ENCODE data around the gene ZCCHC24. TPM values are rescaled to one million over a fixed set of nuclear protein-coding genes. Genes with fewer than 3 reads are reported as not detected.
"Not testable (repeated sequence)": the region's sequence is repeated elsewhere in the genome, so short reads cannot be mapped to it uniquely, and the experiment has no call there.

ZCCHC24 gene
- total and polyA plus RNA-seq, 2 of the 8 experiments (the other 6 are each of a cell fraction or from before 2014, with no cell fraction given) = 3.9 to 6.9 TPM

DNA sequence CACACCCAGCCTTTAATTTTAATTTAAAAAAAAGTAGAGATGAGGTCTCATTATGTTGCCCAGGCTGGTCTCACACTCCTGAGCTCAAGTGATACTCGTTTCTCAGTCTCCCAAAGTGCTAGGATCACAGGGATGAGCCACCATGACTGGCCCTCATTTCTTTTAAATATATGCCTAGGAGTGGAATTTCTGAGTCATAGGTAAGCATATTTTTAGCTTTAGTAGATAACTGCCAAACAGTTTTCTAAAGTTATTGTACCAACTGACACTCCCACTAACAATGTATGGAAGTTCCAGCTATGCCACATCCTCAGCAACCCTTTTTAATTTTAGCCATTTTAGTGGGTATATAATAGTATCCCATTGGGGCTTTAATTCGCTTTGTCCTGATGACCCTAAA is 111.9 kb downstream of the ZCCHC24 start (continued):
- TF ChIP-seq TAF7 (optimal IDR thresholded peaks at IDR 0.05; ENCODE audit: borderline replicate concordance, low read depth, low read length) (no peak), YY1 (IDR thresholded peaks at IDR 0.05; ENCODE audit: low read depth, low read length) (no peak), RXRA (IDR thresholded peaks at IDR 0.05; ENCODE audit: insufficient read depth, low read depth, low read length) (no peak), BRCA1 (IDR thresholded peaks at IDR 0.05; ENCODE audit: low read depth, low read length) (no peak), KDM4A (IDR thresholded peaks at IDR 0.05; ENCODE audit: low read depth, low read length, severe bottlenecking) (no peak)

- H4K20me1 ChIP-seq (replicated peaks in 1 of 2; ENCODE audit: control insufficient read depth in 1 of 2, insufficient read depth in 2 of 2, low read length in 2 of 2); H2AK5ac ChIP-seq (ENCODE audit: low read depth, low read length); H4K8ac ChIP-seq (ENCODE audit: extremely low read depth, insufficient read depth, low read length); H3K9ac ChIP-seq (replicated peaks in 1 of 4; ENCODE audit: extremely low read depth in 1 of 4, low read depth in 3 of 4, low read length in 3 of 4); H3K27ac ChIP-seq (ENCODE audit: low read depth, low read length); H3K4ac ChIP-seq (replicated peaks; ENCODE audit: insufficient read length, low read depth, low read length); H2BK12ac ChIP-seq (ENCODE audit: low read depth, low read length); H2BK20ac ChIP-seq (ENCODE audit: low read length); H3K56ac ChIP-seq (replicated peaks; ENCODE audit: insufficient read length, low read depth, low read length); H2BK120ac ChIP-seq (replicated peaks; ENCODE audit: low read depth, low read length); H2BK15ac ChIP-seq (ENCODE audit: low read length); H4K5ac ChIP-seq (ENCODE audit: insufficient read length, low read depth, low read length); H3K36me3 ChIP-seq (ENCODE audit: control insufficient read depth in 2 of 4, insufficient read depth in 4 of 4, low read length in 3 of 4); FAIRE-seq; POLR2A ChIA-PET (ENCODE audit: partially characterized antibody); DNase-seq (ENCODE audit: low read depth in 1 of 2, low spot score in 2 of 2); H3K79me1 ChIP-seq (ENCODE audit: low read depth, low read length); H3K18ac ChIP-seq (ENCODE audit: extremely low read depth, low read length); H3K27me3 ChIP-seq (replicated peaks in 1 of 4; ENCODE audit: control insufficient read depth in 3 of 4, extremely low read depth in 1 of 4, insufficient read depth in 3 of 4, low read length in 3 of 4); H3K23ac ChIP-seq (ENCODE audit: insufficient read length); H3K23me2 ChIP-seq (ENCODE audit: low read depth, low read length); H3K4me3 ChIP-seq (ENCODE audit: extremely low read depth in 1 of 4, insufficient read depth in 2 of 4, low read depth in 3 of 4, low read length in 4 of 4); H3K79me2 ChIP-seq (ENCODE audit: control insufficient read depth in 1 of 2, insufficient read depth in 2 of 2, low read length in 2 of 2); H3K4me2 ChIP-seq (ENCODE audit: insufficient read depth in 1 of 2, low read depth in 2 of 2, low read length in 2 of 2); H4K91ac ChIP-seq (replicated peaks; ENCODE audit: insufficient read length, low read length); H2BK5ac ChIP-seq (ENCODE audit: low read depth, low read length); H2AFZ ChIP-seq (ENCODE audit: low read length); H3K14ac ChIP-seq (ENCODE audit: insufficient read length); H3K9me3 ChIP-seq (ENCODE audit: insufficient read depth in 2 of 2, low read depth in 1 of 2, low read length in 1 of 2): not testable (repeated sequence)
- WGBS, 2 experiments (ENCODE audit: extremely low coverage in 1 of 2, insufficient coverage in 1 of 2, insufficient read length in 1 of 2, insufficient replicate concordance in 2 of 2, low coverage in 1 of 2, low lambda C conversion rate in 2 of 2, missing lambda C conversion rate in 1 of 2) = 98% methylated on average over 2 of the region's 10 CpGs; no CpG with 5 or more reads in 1 of the 2 experiments
- CTCF ChIA-PET (ENCODE audit: partially characterized antibody) = interaction anchor here (2.9 kb wide), 1 partner anchor 15 kb away, joined by 9 read pairs; no protein-coding TSS in a partner anchor
- peaks cover 0 to 11% (median 0%) of the 10 kb centered on the region in 4 experiments; a peak in 3 of 7 replicates for H3K4me1 ChIP-seq (replicated peaks in 1 of 4; ENCODE audit: control insufficient read depth in 3 of 4, insufficient read depth in 4 of 4, low read length in 3 of 4)
Measured at GRCh38 chr10:79332610-79333315, 112.7 kb downstream of the ZCCHC24 start.
